ENCODE measurements around the gene ALOXE3. TPM values are rescaled to one million over a fixed set of nuclear protein-coding genes. Genes with fewer than 3 reads are reported as not detected.
"Not testable (repeated sequence)": the region's sequence is repeated elsewhere in the genome, so short reads cannot be mapped to it uniquely, and the experiment has no call there.

ALOXE3 gene
- total RNA-seq, 1 donor from 2014 or later = not detected

DNA sequence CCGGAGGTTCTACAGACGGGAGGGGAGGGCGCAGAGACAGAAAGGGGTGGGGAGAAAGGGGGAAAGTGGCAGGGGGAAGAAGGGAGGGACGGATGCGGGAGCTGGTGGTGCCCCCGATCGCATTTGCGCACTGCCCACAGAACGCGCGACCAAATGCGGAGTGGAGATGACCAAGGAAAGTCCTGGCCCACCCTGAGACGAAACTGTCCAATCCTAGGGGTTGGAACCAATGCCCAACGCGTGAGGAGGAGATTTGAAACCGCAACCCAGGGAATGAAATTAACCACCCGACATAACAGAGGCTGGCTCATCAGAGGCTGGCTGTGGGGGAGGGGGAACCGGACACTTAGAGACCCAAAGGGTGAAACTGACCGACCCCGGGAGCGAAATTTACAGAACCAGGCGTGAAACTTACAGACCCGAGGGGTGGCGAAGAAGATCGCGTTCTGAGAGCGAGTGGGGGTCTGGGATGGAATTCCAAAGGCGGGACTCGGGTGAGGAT is 4.2 kb upstream of the ALOXE3 start:
- no peak for DNase-seq (ENCODE audit: low read depth, low spot score)

DNA sequence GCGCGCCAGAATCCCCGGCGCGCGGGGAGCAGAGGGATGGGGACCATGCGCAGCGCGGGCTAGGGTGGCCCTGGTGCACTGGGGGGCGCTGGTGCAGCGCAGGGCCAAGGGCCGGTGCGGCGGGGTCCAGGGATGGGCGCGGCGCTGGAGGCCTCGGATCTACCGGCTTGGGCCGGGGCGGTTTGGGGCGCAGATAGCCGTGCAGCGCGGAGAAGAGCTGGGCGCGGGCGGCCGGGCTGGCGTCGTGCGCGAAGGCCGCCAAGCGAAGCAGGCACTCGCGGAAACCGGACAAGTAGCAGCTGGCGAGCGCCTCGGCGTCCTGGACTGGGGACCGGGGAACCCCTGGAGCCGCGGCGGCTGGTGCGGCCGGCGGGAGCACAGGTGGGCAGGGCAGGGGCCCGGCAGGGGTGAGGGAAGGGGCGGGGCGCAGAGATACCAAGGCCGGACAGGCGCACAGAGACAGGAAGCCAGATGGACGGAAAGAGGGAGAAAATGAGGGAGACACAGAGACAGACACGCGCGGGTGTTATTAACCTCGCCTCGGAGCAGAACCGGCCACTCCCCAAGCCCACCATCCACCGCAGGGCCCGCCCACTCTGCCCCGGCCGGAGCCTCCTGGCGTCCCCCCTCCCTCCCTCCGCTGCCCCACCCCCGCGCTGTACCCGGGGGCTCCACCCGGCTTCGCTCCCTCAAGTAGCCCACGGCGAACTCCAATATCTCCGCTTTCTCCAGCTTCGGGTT is 3.5 kb upstream of the ALOXE3 start:
- no peak for DNase-seq (ENCODE audit: low read depth, low spot score)

DNA sequence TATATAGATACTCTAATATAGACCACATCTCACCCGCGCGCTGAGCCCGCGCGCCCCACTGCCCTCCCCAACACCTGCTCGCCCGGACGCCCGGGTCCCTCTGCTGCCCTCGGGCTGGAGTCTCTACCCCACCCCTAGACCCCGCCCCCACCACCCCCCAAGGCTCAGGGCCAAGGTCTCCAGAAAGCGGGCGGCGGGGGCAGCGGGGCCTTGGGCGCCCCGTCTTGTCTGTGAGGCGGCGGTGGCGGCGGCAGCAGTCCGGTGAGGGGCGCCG is 3.0 kb upstream of the ALOXE3 start:
- DNase-seq (ENCODE audit: low read depth, low spot score) = no peak

DNA sequence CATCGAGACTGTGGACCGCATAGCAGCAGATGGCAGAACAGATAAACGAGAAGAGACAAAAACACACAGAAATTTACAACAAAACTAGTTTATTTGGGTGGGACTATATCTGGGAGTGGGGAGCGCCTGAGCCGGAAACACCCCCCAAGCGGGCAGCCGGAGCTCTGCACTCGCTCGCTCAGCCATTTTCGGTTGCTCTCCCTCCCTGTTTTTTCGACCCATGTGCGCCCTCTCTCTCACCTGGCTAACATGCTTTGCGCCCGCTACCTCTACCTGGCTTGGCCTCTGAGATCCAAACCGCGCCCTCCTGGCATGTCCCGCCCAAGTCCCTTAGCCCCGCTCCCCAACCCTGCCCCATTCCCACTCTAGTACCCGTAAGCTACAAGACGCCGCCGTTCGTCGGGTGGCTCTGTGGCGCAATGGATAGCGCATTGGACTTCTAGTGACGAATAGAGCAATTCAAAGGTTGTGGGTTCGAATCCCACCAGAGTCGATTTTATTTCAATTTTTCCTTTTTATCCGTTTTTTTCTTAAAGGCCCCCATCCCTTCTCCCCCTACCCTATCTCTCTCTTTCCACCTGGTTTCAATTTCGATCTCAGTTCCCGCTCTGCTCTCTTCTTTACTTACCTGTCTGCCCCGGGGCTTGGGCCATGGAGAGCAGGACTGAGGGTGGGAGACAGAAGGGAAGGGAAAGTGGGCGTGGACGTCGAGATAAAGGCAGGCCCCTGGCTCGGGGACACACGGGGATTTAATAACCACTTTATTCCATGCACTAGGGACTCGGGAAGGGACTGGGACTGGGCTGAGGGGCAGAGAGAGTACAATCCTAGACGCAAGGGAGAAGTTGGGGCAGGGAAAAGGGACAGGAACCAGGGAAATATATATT is 2.4 kb upstream of the ALOXE3 start:
- no peak for DNase-seq (ENCODE audit: low read depth, low spot score)

DNA sequence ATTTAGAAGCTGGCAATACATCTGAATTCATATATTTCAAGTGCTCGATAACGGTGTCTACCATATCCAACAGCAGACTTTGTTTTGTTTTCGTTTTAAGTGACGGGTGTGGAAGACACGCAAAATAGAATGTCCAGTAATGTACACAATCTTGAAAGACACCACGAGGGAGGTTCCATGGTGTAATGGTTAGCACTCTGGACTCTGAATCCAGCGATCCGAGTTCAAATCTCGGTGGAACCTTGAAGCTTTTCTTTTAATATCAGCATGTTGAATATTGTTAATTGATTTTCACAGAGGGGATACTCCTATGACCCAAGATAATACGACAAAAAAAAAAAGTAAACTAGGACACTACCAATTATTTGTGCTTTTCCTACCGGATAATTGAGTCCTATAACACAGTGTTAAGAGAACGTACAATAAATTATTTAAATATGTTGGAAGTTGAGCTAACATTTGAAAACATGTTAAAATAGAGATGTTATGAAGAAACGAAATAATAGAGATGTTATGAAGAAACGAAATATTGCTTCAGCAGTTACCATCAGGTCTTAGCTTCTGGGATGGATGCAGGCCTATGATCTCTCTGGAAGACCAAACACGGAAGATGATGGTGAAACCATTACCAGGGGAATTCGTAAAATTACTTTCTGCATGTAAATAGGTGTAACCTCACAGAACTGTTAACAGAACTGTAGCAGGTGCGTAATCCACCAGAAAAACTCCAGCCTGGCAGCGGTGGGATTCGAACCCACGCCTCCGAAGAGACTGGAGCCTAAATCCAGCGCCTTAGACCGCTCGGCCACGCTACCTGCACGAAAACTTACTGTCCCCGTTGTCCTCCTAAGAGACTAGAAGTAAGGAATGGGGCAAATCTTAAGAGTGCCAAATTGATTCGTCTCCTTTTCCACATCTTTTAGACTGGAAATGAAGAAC is 1.5 kb upstream of the ALOXE3 start:
- DNase-seq (ENCODE audit: low read depth, low spot score) = peak; percentile 66

DNA sequence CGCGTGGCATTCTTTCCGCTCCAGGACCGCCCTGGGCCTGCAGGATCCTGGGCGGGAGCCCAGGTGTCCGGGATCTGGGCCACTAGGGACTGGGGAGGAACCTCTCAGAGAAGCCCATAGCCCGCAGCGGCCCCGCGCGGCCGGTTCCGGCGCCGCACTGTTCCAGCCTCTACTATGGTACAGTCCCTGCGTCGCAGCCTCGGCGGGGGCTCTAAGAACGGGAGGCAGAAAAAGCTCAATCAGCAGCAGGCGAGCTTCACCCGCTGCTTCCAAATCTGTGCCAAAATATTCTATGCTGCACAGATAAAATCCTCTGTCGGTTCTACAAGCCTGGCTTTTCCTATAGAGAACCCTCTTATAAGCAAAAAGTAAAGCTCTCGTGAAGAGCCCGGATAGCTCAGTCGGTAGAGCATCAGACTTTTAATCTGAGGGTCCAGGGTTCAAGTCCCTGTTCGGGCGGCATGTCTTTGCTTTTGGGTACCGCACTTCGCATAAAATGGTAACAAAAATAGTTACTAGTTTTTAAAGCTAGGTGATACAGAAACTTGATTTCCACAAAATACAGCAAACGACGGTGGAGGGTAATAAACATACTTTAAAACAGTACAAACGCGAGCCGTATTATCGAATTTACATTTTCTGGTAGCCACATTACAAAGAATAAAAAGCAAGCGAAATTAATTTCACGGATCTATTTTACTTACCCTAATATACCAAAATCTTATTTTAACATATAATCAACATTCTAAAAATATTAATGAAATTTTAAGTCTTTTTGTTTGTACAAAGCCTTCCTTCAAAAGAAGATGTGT is 661 bp upstream of the ALOXE3 start:
- no peak for DNase-seq (ENCODE audit: low read depth, low spot score)

DNA sequence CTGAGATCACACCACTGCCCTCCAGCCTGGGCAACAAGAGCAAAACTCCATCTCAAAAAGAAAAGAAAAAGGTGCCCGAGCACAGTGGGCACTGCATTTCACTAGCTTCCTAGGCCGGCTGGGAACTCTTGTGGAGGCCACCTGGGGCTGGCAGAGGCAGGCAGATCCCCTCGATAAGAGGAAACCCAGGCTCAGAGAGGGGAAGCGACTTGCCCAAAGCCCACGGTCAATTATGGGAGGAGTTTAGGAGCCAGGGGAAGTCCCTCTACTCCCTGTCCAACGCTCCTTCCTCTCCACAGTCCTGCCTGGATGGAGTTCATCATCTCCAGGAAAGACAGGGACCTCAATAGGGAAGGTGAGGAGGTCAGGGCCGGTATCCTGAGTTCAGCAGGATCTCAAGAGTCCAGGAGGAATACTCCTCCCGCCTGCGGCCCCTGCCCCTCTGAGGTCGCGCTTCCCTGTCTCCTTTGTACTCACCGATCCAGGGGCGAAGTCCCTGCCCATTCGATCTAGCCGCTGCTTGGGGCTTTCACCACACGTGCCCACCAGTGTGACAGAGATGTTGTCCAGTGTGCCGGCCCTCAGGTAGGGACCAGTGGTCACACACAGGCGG is 841 bp downstream of the ALOXE3 start:
- no peak for DNase-seq (ENCODE audit: low read depth, low spot score)

DNA sequence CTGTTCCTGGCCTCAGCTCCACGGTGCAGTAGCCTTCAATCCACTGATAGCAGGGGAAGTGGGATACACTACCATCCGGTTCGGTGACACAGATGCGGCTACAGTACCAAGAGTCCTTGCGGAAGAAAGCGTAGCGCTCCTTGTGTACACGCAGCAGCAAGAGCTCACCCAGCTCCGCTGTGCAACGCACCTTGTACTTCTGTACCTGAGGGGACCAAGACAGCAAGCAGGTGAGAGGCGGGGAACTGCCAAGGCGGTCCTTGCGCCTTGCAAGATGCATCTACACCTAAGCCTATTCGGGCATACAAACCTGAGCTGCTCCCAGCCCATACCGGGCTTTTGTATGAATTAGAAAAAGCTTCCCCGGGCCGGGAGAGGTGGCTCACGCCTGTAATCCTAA is 1.5 kb downstream of the ALOXE3 start:
- no peak for DNase-seq (ENCODE audit: low read depth, low spot score)

DNA sequence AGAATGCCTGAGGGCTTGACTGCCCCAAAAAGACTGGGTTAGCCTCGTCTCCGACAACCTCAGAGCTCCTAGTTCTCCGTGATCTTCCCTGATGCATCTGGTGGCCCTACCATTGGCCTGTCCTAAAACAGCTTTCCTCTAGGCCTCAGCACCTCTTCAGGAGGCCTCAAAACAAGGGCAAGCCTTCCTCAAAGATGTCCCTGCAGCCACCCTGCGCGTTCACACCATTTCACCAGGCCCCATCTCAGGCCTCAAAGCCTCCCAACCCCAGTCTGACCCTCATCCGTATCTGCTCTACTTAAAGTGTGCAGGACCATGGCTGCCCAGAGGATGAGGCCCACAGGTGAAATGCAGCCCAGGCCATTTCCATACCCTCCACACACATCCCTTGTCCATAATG is 7.4 kb downstream of the ALOXE3 start:
- no peak for DNase-seq (ENCODE audit: low read depth, low spot score)

DNA sequence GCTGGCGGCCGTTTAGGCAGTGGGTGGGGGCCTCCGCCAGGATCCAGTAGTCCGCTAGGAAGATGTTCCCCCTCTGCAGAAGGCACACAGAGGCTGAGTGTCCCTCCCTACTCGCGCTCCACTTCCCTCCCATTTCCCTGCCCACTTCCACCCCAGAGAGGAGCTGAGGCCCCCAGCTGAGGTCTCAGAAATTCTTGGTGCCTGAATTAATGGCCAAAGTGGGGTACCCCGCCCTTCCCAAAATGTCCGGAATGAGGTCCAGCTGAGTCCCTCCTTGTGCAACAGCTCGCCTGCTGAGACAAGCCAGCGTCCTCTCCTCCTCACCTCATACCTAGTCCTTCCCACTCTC is 7.9 kb downstream of the ALOXE3 start:
- no peak for DNase-seq (ENCODE audit: low read depth, low spot score)

DNA sequence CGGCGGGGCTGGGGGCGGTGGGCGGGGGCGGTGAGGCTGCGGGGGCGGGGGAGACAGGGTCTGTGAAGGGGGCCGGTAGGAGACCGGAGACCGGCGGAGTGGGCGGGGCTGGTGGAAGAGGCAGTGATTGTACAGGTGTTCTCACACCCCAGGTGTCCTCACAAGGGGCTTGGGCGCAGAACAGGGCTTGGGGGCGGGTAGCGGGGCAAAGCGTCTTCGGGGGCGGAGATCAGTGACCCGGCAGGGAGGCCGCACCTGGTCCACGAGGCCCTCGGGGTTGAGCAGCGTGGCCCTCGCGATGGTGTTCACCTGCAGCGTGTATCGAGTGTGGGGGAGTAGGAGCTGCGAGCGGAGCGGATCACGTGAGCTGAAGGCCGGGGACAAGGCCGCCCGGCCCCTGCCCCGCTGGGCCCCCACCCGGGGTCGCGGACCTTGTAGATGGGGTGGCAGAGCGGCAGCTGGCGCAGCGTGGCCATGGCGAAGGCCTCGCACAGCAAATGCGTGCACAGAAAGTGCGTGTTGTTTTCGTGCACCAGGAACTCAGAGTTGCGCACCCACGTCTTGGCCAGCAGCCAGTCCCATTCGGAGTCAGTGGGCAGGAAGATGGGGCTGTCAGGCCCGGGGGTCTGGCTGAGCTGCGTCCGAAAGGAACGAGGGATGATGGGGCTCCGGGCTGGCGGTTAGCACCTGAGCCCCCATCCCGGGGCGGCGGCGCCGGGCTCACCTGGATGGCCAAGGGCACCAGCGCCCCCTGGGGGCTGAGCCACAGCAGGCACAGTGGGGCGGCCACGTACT is 8.5 kb downstream of the ALOXE3 start:
- DNase-seq (ENCODE audit: low read depth, low spot score) = no peak

DNA sequence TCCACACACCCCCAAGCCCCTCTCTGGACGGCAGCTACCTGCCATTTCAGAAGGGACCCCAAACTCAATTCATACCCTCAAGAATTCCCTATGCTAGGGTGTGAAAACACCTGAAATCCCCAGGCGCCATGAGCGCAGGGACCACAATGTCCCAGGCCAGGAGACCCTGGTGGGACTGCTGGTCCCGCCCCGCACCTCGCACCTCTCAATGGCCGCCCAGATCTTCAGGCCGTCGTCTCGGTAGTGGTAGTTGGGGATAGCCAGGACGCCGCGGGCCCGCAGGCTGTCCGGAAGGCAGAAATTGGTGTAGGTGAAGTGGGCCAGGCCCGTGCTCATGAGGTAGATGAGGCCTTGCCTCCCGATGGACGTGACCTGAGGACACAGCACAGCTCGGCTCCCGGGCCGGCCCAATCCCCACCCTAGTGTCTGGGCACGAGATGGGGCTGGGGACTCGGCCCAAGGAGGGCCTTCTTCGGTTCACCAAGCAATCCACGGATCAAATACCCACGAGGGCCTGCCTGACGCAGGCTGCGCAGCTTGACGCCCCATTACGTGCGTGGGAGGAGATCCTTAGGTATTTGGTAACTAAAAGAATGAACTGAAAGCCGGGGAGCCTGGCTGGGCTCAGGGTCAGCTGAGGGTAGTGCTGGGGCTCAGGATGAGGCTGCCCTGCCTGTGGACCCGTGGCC is 9.2 kb downstream of the ALOXE3 start:
- no peak for DNase-seq (ENCODE audit: low read depth, low spot score)

DNA sequence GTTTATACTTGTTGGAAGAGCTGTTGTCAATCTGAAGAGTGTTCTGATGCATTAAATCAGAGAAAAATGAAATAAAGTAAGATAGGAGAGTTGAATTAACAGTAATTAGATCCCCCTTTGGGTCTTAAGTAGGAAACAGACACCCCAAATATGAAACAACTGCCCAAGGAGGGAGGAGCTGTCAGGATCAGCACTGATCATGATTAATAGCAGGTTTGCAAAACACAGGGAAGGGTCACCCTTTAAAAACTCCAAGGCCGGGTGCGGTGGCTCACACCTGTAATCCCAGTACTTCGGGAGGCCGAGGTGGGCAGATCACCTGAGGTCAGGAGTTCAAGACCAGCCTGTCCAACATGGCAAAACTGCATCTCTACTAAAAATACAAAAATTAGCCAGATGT is 11.3 kb downstream of the ALOXE3 start:
- DNase-seq (ENCODE audit: low read depth, low spot score) = not testable (repeated sequence)

DNA sequence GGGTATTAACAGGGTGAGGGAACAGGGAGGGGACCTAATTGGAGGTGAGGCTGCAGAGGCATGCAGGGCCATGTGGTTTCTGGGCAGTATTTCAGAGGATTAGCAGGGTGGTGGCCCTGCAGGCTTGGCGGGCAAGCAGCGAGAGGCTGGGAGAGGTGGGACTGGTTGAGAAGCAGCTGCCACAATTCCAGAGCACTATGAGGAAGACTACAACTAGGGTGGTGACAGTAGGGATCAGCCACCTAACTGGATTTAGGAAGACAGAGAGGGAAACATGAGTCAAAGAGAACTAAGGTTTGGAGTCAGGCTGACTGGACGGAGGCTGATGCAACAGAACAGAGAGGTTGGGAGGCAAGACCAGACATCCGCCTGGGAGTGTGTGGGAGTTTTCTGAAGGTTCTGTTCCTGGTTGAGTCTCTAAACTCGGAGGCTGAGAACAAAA is 12.3 kb downstream of the ALOXE3 start:
- DNase-seq (ENCODE audit: low read depth, low spot score) = no peak

DNA sequence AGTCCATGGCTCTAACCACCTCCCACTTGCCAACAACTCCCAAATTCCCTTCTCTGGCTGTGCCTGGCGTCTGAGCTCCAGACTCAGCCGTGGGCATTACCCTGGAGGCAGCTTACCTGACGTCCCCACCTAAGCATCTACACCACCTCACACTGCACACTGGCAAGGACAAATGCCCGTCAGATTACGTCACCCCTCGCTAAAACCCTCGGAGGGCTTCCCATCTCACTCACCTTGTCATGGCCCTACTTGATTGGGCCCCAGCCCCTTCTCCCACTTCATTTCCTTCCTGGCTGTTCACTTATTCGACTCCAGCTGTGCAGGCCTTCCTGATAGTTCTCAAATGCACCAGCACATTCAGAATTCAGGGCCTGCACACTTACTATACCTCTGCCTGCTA is 13.4 kb downstream of the ALOXE3 start:
- no peak for DNase-seq (ENCODE audit: low read depth, low spot score)

DNA sequence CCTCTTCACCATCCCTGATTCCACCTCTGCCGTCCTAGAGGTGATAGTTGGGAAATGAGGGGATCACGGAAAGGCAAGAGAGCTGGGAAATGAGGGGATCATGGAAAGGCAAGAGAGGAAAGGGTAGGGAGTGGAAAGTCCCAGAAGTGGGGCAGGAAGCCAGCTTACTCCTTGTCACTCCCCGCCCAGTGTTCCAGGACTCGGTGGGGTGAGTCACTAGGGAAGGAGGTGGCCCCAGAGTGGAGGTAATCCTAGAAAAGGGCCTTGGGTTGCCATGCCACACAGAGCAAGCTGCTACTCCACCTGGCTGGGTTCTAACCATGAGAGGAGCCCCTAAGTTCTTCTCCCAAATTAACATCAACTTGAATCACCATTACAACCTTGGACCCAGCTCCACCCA is 14.8 kb downstream of the ALOXE3 start:
- DNase-seq (ENCODE audit: low read depth, low spot score) = no peak

DNA sequence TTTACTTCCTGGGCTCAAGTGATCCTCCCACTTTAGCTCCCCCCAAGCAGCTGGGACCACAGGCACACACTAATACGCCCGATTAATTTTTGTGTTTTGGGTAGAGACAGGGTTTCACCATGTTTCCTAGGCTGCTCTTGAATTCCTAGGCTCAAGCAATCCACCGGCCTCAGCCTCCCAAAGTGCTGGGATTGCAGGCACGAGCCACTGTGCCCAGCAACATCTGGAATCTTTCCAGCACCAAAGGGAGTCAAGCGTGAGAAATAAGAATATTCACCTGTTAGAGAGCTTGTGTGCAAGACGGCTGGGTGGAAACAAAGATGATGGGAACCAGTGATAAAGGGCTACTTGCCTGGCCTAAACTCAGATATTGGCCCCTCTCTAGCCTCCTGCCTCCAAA is 16.6 kb downstream of the ALOXE3 start:
- DNase-seq (ENCODE audit: low read depth, low spot score) = no peak

DNA sequence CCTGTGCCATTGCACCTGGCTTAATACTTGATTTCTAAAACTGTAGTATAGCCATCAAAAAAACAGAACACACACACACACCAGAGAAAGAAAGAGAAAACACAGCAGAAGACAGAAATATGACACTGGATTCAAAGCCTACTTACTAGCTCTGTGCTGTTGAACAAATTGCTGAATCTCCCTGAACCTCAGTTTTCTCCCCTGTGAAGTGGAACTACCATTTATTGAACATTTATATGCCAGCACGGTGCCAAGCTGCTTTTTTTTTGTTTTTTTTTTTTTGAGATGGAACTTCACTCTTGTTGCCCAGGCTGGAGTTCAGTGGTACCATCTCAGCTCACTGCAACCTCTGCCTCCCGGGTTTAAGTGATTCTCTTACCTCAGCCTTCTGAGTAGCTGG is 17.6 kb downstream of the ALOXE3 start:
- DNase-seq (ENCODE audit: low read depth, low spot score) = no peak

DNA sequence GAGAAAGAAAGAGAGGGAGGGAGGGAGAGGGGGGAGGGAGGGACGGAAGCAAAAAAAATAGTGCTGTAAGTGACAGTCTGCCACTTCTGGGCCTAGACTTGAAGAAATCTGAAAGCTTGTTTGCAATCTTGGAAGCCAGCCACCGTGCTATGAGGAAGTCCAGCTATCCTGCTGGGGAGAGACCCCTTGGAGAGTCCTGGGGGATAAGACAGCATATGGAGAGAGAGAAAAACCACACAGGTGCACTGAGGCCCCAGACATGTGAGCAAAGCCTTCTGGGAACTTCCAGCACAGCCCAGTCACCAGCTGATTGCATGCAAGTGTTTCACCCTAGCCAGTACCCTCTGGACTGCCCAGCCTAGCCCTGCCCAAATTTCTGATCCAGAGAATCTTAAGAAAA is 18.2 kb downstream of the ALOXE3 start:
- no peak for DNase-seq (ENCODE audit: low read depth, low spot score)
